K562 (cell line): ENCODE results near the gene PRR15L. TPM values are rescaled to one million over a fixed set of nuclear protein-coding genes. Genes with fewer than 3 reads are reported as not detected.

Experiments used
- ATF2 ChIP-seq: sonication (generic); formaldehyde crosslinking; IDR thresholded peaks from 2 replicates; pipeline ENCODE4 v1.8.1; 2022; ENCODE audit warnings: missing genetic modification reagents
- CBX2 ChIP-seq: fragments of 200-600 bp; sonication (generic); IDR thresholded peaks from one replicate; pipeline ENCODE4 v1.6.1; 2012; ENCODE audit warnings: mild to moderate bottlenecking, low read length, inconsistent platforms; ENCODE audit not compliant: insufficient read depth, poor library complexity, severe bottlenecking
- FIP1L1 ChIP-seq: fragments of 200-400 bp; formaldehyde crosslinking; IDR thresholded peaks from 2 replicates; pipeline ENCODE4 v1.6.1; 2018; ENCODE audit warnings: mild to moderate bottlenecking, low read depth, low read length; ENCODE audit not compliant: poor library complexity, severe bottlenecking
- FOS ChIP-seq: IDR thresholded peaks from 3 replicates; pipeline ENCODE4 v1.6.1; 2011; ENCODE audit not compliant: insufficient read length; ENCODE audit errors: extremely low read depth
- FOXM1 ChIP-seq, 2 experiments: fragments of 450-650 bp in 1 of 2; sonication (generic) in 1 of 2; formaldehyde crosslinking in 1 of 2; IDR thresholded peaks; 2 replicates each; pipeline versions ENCODE4 v1.6.1 to v1.9.0; 2017 to 2022; ENCODE audit warnings: low read depth in 2 of 2, mild to moderate bottlenecking in 2 of 2, missing genetic modification reagents in 1 of 2, moderate library complexity in 1 of 2
- GATAD2A ChIP-seq: fragments of 450-650 bp; IDR thresholded peaks from 2 replicates; pipeline ENCODE4 v1.6.1; 2017
- MXI1 ChIP-seq: IDR thresholded peaks from 2 replicates; pipeline ENCODE4 v1.6.1; 2011; ENCODE audit warnings: low read depth, mild to moderate bottlenecking, improper control_type of control experiment, low read length
- NR4A1 ChIP-seq, 2 experiments: fragments of 250-450 bp in 1 of 2; fragments of 450-650 bp in 1 of 2; sonication (Bioruptor Pico) in 1 of 2; IDR thresholded peaks; 2 replicates each; pipeline versions ENCODE4 v1.4.0 to v1.6.1; 2016 to 2020; ENCODE audit warnings: mild to moderate bottlenecking in 2 of 2, missing compliant biosample characterization in 1 of 2, missing genetic modification characterization in 1 of 2, moderate library complexity in 1 of 2
- RBFOX2 ChIP-seq: fragments of 200-400 bp; formaldehyde crosslinking; IDR thresholded peaks from 2 replicates; pipeline ENCODE4 v1.6.1; 2017; ENCODE audit warnings: low read depth, mild to moderate bottlenecking, low read length, moderate library complexity
- SIX5 ChIP-seq, 2 experiments: IDR thresholded peaks; 2 replicates each; pipeline ENCODE4 v1.6.1; 2011; ENCODE audit warnings: low read length in 2 of 2, borderline replicate concordance in 1 of 2, low read depth in 1 of 2, mild to moderate bottlenecking in 1 of 2, moderate library complexity in 1 of 2; ENCODE audit not compliant: insufficient read depth in 1 of 2
- ZNF561 ChIP-seq: fragments of 450-650 bp; formaldehyde crosslinking; conservative IDR thresholded peaks from 2 replicates; pipeline ENCODE4 v1.4.0; 2020; ENCODE audit warnings: mild to moderate bottlenecking, moderate library complexity
- ZNF75A ChIP-seq: fragments of 450-650 bp; formaldehyde crosslinking; IDR thresholded peaks from 2 replicates; pipeline ENCODE4 v1.4.0; 2020; ENCODE audit warnings: mild to moderate bottlenecking
- polyA plus RNA-seq, 8 experiments: library from polyadenylated mRNA; depleted of rRNA in 4 of 8; stranded (reverse) in 5 of 8; unstranded in 3 of 8; fragments of >200 nt; fragmentation: Nextera tagmentation in 2 of 8; fragmentation: Illumina TruSeq in 1 of 8; extraction: Ambion mirVana in 2 of 8; extraction: Trizol in 1 of 8; gene quantifications; 2 replicates each; pipeline versions ENCODE4 v1.2.1 to v1.2.3, GENCODE V29; 2011 to 2014; ENCODE audit warnings: inconsistent platforms in 1 of 8, missing spikeins in 1 of 8
- total RNA-seq, 7 experiments: library from RNA; depleted of rRNA in 6 of 7; stranded (reverse); fragments of >200 nt in 6 of 7; fragmentation: Illumina TruSeq in 2 of 7; extraction: Trizol in 2 of 7; gene quantifications; 2 replicates each; pipeline versions ENCODE4 v1.2.1 to v1.2.3, GENCODE V29; 2011 to 2021; ENCODE audit warnings: low replicate concordance in 1 of 7
- TF ChIP-seq, protein P1 (sequence below): fragments of 450-650 bp; IDR thresholded peaks from 2 replicates; pipeline ENCODE4 v1.6.1; 2016; ENCODE audit warnings: mild to moderate bottlenecking, moderate library complexity

PRR15L gene
- total and polyA plus RNA-seq, 9 of the 15 experiments (the other 6 are each of a cell fraction or from before 2014, with no cell fraction given): 0.03 TPM; not detected in 8

- TF ChIP-seq FOXM1 (IDR thresholded peaks at IDR 0.05; ENCODE audit: low read depth): no peak
- TF ChIP-seq FOXM1 (CRISPR knock-in tag; IDR thresholded peaks at IDR 0.05; ENCODE audit: low read depth): 0 out of 2 replicates have a peak, but pooled peaks have one; percentile 18
- TF ChIP-seq MXI1: no peak
- TF ChIP-seq, protein P1, sequence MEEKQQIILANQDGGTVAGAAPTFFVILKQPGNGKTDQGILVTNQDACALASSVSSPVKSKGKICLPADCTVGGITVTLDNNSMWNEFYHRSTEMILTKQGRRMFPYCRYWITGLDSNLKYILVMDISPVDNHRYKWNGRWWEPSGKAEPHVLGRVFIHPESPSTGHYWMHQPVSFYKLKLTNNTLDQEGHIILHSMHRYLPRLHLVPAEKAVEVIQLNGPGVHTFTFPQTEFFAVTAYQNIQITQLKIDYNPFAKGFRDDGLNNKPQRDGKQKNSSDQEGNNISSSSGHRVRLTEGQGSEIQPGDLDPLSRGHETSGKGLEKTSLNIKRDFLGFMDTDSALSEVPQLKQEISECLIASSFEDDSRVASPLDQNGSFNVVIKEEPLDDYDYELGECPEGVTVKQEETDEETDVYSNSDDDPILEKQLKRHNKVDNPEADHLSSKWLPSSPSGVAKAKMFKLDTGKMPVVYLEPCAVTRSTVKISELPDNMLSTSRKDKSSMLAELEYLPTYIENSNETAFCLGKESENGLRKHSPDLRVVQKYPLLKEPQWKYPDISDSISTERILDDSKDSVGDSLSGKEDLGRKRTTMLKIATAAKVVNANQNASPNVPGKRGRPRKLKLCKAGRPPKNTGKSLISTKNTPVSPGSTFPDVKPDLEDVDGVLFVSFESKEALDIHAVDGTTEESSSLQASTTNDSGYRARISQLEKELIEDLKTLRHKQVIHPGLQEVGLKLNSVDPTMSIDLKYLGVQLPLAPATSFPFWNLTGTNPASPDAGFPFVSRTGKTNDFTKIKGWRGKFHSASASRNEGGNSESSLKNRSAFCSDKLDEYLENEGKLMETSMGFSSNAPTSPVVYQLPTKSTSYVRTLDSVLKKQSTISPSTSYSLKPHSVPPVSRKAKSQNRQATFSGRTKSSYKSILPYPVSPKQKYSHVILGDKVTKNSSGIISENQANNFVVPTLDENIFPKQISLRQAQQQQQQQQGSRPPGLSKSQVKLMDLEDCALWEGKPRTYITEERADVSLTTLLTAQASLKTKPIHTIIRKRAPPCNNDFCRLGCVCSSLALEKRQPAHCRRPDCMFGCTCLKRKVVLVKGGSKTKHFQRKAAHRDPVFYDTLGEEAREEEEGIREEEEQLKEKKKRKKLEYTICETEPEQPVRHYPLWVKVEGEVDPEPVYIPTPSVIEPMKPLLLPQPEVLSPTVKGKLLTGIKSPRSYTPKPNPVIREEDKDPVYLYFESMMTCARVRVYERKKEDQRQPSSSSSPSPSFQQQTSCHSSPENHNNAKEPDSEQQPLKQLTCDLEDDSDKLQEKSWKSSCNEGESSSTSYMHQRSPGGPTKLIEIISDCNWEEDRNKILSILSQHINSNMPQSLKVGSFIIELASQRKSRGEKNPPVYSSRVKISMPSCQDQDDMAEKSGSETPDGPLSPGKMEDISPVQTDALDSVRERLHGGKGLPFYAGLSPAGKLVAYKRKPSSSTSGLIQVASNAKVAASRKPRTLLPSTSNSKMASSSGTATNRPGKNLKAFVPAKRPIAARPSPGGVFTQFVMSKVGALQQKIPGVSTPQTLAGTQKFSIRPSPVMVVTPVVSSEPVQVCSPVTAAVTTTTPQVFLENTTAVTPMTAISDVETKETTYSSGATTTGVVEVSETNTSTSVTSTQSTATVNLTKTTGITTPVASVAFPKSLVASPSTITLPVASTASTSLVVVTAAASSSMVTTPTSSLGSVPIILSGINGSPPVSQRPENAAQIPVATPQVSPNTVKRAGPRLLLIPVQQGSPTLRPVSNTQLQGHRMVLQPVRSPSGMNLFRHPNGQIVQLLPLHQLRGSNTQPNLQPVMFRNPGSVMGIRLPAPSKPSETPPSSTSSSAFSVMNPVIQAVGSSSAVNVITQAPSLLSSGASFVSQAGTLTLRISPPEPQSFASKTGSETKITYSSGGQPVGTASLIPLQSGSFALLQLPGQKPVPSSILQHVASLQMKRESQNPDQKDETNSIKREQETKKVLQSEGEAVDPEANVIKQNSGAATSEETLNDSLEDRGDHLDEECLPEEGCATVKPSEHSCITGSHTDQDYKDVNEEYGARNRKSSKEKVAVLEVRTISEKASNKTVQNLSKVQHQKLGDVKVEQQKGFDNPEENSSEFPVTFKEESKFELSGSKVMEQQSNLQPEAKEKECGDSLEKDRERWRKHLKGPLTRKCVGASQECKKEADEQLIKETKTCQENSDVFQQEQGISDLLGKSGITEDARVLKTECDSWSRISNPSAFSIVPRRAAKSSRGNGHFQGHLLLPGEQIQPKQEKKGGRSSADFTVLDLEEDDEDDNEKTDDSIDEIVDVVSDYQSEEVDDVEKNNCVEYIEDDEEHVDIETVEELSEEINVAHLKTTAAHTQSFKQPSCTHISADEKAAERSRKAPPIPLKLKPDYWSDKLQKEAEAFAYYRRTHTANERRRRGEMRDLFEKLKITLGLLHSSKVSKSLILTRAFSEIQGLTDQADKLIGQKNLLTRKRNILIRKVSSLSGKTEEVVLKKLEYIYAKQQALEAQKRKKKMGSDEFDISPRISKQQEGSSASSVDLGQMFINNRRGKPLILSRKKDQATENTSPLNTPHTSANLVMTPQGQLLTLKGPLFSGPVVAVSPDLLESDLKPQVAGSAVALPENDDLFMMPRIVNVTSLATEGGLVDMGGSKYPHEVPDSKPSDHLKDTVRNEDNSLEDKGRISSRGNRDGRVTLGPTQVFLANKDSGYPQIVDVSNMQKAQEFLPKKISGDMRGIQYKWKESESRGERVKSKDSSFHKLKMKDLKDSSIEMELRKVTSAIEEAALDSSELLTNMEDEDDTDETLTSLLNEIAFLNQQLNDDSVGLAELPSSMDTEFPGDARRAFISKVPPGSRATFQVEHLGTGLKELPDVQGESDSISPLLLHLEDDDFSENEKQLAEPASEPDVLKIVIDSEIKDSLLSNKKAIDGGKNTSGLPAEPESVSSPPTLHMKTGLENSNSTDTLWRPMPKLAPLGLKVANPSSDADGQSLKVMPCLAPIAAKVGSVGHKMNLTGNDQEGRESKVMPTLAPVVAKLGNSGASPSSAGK: peak; percentile 100
- TF ChIP-seq SIX5 (IDR thresholded peaks at IDR 0.05; ENCODE audit: borderline replicate concordance in 1 of 2, insufficient read depth in 1 of 2, low read depth in 1 of 2, low read length in 2 of 2): no peak
- TF ChIP-seq NR4A1 (CRISPR knock-in tag; IDR thresholded peaks at IDR 0.05): peak; percentile 68; the same call in 1 of the 2 replicates
- TF ChIP-seq NR4A1 (tag; IDR thresholded peaks at IDR 0.05): peak; percentile 44; the same call in 1 of the 2 replicates
- no peak for TF ChIP-seq ZNF561 (CRISPR knock-in tag)
- TF ChIP-seq CBX2: no peak
- peak; percentile 97 for TF ChIP-seq RBFOX2
- no peak for TF ChIP-seq ZNF75A (CRISPR knock-in tag)
- TF ChIP-seq GATAD2A: peak; percentile 78; the same call in 1 of the 2 replicates
- TF ChIP-seq FIP1L1: peak; percentile 67
- TF ChIP-seq FOS: peak; percentile 85
- TF ChIP-seq ATF2 (CRISPR knock-in tag): no peak
Observed at GRCh38 chr17:47970725-47971499, 13.2 kb upstream of the PRR15L start, which contains the start of gene CDK5RAP3 (continued).
